ENCODE results near the gene TMTC2.

TMTC2 gene

DNA sequence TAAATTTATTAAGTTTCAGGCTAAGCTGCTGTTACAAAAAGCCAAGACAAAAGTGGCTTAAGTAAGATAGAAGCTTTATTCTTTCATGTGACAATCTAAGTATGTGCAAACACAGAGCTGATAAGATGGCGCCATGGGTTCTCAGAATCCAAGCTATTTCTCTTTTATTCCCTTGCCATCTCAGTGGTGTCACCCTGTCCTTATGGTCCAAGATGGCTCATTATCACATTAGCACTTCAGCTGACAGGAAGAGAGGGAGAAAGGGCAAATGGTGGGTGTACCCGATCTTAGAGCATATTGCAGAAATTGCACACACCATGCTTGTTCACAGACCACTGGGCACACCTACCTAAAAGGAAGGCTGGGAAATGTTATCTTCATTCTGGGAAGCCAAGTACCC lies 211.7 kb downstream of the TMTC2 start:
- DNase-seq, result no peak
- intact Hi-C loops (cut with DNase I), result no loop called here

DNA sequence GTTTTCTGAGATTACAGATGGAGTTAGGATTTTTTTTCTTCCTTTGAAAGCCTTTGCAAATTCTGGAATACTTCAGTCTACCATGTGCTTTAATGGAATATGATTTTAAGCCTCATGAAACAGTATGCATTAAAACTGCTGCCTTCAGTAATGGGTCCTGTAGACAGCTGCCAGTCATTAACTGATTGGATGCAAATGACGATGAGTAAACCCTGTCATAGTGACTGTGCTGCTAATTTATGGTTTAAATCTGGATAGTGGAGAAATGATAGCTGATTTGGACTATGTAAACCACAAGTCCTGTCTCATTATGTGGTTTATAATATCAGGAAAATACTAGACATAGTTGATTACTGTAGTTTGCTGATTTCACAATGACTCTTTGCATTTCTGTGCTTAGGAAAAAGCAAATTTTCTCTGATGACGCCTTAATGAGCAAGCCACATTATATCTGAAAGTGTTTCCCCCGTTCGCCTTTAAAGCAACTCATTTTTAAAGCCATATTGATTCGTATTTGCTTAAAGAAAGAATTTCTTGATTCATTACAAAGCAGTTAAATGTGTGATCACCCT lies 217.6 kb downstream of the TMTC2 start:
- no peak for DNase-seq
- intact Hi-C loops (cut with DNase I), result no loop called here

DNA sequence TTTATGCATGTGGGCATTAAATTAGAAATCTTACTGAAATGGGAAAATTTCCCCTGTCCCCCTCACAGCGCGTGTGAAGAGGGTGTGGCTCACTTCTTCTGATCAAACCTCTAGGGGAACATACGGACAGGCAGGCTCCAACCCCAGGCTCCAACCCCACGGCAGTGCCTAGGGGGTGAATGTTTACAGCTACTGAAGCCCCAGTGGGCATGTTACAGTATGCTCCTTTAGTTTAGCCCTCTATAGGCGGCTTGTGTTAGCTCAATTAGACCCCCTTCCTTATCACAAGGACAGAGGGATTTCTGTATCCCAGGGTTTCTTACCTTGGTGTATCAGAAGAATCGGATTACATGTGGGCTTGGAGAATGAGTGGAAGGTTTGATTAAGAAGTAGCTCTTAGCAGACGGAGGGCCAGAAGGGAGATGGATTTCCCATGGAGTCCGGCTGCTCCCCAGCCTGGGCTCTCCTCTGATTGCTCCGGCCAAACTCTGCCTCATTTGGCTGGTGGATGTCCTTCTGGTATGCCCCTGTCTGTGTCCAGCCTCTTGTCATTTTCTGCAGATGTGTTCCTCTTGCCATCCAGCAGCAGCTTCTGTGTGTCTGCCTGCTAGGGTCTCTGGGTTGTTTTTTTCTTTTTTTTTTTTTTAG lies 223.7 kb downstream of the TMTC2 start:
- intact Hi-C loops (cut with DNase I), result no loop called here
- no peak for DNase-seq

DNA sequence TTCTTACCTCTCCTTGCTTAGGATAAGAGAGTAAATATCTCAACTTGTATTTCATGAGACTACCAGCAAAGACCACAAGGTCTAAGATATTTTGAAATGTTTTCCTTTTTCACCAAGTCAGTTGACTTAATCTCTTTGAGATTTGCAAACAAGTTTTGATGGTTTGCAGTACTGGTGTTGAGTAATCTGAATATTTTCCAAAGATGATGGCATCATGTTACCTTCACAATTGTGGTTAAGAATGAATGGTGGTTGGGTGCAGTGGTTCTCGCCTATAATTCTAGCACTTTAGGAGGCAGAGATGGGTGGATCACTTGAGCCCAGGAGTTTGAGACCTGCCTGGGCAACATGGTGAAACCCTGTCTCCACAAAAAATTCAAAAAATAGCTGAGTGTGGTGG lies 225.7 kb downstream of the TMTC2 start:
- no peak for DNase-seq
- intact Hi-C loops (cut with DNase I), result no loop called here

DNA sequence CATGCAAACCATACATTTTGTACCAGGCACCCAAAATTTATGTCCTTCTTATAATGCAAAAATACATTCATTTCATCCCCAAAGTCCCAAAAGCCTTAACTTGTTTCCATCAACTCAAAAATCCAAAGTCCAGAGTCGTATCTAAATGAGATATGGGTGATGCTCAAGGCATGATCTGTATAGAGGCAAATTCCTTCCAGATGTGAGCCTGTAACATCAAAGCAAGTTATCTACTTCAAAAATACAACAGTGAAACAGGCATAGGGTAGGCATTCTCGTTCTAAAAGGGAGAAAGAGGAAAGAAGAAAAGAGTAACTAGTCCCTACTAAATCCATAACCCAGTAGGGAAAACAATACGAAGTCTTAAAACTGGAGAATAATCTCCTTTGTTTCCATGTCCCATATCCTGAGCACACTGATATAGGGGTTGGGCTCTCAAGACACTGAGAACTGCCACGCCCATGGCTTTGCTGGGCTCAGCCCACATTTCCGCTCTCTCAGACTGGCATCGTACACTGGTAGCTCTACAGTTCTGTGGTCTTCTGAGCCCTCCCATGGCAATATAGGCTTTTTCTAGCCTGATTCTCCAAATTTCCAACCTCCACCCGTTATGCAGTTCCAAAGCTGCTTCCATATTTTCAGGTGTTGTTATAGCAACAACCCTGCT lies 232.8 kb downstream of the TMTC2 start:
- intact Hi-C loops (cut with DNase I), result no loop called here
- DNase-seq, result no peak

DNA sequence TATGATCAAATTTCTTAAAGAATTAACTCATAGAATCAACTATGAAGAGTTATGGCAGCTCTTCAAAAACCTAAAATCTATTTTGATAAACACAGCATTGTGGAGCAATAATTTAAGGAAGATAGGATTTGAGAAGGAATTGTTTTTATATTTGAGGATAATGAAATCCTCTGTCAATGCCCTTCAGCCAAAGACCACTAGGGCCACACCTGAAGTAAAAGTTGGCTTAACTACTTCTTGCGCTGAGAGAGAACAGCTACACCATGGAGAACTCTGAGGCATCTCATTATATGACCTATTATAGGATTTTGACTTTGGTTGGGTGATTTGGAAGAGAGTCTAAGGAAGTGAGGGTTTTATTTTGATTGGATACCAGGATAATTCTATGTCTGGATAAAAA lies 237.2 kb downstream of the TMTC2 start:
- no peak for DNase-seq
- intact Hi-C loops (cut with DNase I), result no loop called here

DNA sequence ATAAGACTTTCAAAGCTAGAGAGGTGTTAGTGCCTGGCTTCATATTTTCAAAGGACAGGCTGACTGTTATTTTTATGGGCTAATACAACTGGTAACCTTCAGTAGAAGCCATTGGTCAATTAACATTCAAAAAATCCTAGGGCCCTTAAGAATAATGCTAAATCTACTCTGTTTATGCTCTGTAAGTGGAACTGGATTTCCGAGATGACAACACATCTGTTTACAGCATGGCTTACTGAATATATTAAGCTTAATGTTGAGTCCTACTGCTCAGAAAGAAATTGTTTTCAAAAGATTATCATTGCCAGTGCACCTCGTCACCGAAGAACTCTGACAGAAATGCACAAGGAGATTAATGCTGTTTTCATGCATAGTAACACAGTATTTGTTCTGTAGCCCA lies 239.9 kb downstream of the TMTC2 start:
- no peak for DNase-seq
- intact Hi-C loops (cut with DNase I), result no loop called here

DNA sequence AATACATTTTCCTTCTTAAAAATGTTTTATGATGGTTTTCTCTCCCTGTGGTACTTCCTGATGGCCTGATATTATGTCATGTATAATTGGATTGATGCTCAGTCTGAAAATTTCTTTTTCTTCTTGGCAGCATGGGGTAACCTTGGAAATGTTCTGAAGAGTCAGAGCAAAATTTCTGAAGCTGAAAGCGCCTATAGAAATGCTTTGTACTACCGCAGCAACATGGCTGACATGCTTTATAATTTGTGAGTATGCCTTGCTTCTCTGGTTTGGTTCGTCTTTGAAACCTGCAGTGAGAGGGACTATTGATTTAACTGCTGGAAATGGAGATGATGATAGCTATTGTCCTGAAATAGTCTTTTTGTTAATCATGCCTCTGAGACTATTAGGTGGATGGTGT lies 243.6 kb downstream of the TMTC2 start:
- intact Hi-C loops (cut with DNase I), result no loop called here
- no peak for DNase-seq

DNA sequence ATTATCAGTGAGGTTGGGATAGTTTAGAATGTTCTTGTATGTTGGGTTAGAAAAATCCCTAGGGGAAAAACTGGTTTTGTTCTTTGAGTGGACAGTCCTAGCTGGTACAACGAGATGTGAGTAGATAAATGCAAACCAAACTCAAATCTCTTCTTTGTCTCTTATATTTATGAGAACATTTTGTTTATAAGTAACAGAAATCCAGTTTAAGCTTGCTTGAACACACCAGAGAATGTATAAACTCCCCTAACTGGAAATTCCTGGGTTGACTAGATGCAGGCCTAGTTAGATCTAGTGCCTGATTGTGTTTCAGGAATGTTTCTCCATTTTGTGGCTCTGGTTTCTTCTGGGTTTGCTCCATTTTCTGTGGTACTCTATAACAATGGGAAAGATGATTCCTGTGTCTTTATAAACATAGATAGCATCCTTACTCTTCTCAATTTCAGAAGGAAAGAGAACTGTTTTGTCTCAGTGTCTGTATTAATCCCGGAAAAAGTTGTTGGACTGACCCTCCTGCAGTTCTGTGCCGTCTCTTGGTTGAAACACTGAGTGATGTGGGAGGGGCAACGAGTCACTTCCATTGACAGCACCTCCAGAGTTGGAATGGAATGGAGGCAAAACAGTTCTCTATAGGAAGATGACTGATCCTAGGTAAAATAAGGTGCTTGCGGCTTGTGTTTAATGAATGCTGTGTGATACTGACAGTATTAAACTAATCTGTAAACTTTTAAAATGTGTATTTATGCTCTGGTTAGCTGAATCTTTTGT lies 244.8 kb downstream of the TMTC2 start:
- DNase-seq, result no peak
- intact Hi-C loops (cut with DNase I), result no loop called here

DNA sequence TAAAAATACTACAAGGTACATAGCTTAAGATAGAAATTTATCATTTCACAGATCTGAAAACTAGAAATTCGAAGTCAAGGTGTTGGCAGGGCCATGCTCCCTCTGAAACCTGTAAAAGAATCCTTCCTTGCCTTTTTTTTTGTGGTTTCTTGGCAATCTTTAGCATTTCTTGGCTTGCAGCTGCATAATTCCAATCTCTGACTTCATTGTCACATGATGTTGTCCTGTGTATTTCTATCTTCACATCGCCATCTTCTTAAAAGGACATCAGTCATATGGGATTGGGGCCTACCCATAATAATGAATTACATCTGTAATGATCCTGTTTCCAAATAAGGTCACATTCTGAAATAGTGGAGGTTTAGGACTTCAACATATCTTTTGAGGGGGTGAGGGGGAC lies 250.4 kb downstream of the TMTC2 start:
- intact Hi-C loops (cut with DNase I), result no loop called here
- no peak for DNase-seq

DNA sequence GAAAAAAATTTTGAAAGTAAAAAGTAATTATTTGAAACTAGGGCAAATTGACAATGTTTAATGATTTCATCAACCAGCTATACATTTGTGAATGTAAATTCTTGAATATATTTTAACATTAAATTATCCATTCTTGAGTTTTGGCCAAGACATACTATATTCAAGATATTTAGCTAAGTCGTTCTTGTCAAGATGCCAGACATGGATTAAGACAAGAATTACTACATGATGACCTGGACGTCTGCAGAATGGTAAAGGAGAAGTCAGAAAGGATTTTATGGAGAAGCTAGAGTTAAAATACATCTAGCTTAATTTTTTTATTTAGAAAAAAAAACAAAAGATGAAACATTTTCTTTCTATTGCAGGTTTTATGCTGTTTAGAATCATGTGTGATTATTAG lies 255.8 kb downstream of the TMTC2 start:
- intact Hi-C loops (cut with DNase I), result no loop called here
- no peak for DNase-seq

DNA sequence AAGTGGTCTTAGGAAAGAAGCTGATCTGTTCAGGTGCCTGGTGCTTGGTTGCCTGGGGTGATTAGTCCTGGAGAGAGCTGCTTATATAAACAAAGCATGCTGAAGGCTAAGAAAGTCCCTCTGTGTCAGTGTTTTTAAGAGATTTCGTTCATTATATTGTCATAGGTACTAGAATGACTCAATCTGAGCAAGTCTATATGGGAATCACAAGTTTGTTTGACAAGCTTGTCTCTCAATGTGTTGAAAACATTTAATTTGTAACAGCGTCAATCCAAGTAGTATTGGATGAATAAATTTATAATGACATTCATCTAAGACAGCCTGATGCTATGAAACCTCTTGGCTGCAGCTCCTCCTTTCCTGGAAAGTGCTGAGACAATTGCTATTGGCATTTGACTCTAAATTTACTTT lies 256.3 kb downstream of the TMTC2 start:
- DNase-seq, result no peak
- intact Hi-C loops (cut with DNase I), result no loop called here

DNA sequence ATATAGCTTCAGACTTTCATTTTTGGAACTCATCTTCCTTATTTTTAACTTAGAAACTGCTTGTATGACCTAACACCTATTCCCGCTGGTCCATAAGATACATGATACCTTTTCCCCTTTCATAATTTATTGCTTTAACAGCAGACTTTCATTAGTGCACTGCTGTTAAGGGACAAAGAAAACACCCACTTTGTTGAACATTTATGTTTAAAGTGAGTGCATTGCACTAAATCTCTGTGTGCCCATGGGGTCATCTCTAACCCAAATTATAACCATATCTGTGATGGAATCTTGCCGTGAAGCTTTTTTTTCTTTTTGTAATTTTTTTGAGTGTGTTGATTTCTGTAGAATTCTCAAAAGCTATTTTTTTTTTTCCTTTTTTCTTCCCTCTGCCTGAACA lies 261.8 kb downstream of the TMTC2 start:
- no peak for DNase-seq
- intact Hi-C loops (cut with DNase I), result no loop called here

DNA sequence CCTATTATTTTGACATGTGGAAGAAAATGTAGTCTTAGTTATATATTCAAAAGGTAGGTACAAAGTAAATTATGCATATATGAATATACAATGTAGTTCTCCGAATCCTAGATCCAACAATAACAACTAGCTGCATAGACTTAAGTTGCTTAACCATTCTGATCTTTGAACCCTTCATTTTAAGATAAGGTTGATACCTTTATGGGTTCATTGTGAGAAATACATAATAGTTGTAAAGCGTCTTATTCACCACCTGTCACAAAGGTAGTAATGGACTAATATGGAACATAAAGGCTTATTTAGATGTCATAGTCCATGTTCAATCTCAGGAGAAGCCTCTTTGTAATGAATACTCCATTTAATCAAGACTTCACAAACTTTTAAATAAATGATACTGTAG lies 263.6 kb downstream of the TMTC2 start:
- intact Hi-C loops (cut with DNase I), result no loop called here
- DNase-seq, result no peak

DNA sequence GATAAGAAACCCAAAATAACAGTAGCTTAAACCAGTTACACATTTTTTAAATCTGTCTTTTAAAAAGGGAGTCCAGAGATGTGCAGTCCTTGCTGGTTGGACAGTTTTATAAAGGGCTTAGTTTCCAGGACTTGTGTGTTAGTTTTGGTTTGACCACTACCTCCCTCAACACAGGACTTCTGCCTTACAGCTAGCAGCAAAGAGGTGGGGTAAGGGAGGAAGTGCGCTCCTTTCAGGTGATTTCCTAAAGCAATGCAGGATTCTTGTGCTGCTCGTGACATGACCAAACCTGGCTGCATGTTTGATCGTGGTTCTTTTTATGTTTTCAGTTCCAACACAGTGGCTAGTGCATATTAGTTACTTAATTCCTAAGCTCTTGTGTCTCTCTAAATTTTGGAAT lies 266.2 kb downstream of the TMTC2 start:
- intact Hi-C loops (cut with DNase I), result no loop called here
- DNase-seq, result no peak

DNA sequence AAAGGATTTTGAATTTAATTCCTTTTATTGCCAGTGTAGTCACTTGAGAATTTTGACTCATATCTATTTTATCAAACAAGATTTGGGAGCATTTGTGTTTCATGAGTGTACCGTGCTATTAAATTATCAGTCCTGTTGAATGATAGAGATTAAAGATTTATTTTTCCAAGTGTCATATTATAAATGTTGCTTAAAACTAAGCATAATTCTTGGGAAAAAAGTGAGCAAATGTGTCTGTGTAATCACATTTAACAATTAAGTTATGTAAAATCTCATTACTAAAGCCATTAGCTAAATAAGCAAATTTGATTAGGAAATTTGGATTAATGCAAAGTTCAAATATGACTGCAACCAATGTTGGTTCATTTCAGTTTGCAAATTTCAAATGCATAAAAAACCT lies 266.7 kb downstream of the TMTC2 start:
- intact Hi-C loops (cut with DNase I), result no loop called here
- DNase-seq, result no peak

DNA sequence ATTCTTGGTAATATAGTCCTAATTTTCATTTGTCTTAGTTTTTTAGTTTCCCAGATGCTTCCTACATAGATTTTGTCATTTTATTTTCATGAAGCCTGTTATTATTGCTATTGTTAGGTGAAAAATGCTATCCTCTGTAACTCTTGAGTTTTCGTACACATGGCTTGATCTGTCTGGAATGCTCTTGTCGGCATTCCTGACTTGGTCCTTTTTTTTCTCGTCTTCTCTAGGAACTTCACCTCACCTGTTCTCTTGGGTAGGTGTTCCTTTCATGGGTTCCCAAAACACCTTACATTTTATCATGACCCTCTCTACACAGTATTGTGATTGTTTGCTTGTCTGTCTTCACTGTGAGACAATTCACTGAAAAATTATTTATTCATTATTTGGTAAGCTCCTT lies 267.4 kb downstream of the TMTC2 start:
- intact Hi-C loops (cut with DNase I), result no loop called here

DNA sequence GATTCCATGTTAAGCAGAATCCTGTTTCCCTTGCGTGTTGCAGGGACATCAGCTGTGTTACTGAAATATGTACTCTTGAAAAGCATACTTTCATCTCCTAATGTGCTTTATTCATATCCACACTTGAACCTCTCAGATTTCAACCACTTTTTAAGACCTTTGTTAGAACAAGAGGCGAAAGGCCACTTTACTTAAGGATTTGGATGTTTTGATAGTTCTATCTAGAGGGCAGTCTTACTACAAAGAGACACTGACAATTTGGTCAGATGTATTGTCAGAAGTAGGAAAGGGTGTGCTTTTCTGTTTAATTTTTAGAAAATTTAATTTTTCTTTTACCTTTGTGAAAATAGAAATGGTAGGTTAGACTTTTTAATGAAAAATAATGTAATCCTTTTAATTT lies 267.9 kb downstream of the TMTC2 start:
- intact Hi-C loops (cut with DNase I), result no loop called here
- no peak for DNase-seq

More for the DNA sequence above, 267.4 kb downstream of the TMTC2 start:
- no peak for DNase-seq

DNA sequence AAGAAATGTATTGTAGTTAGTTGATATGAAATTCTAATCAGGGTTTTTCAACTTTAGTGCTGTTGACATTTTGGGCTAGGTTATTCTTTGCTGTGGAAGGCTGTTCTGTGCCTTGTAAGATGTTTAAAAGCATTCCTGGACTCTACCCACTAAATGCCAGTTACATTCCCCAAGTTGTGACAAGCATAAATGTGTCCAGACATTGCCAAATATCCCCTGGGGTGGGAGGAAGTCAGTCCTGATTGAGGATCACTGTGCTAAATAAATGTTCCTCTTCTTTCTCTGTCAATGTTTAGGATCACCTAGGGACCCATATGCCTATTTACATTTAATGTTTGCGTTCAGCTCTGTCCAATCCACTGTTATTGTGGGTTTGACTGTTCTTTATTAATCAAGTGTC lies 268.3 kb downstream of the TMTC2 start:
- intact Hi-C loops (cut with DNase I), result no loop called here
- no peak for DNase-seq

DNA sequence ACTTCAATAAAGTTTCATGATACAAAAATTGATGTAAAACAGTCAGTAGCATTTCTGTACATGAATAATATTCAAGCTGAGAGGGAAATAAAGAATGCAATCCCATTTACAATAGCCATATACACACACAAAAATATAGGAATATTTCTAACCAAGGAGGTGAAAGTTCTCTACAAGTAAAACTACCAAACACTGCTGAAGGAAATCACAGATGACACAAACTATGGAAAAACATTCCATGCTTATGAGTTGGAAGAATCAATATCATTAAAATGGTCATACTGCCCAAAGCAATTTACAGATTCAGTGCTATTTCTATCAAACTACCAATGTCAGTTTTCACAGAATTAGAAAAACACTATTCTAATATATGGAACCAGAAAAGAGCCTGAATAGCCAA lies 272.3 kb downstream of the TMTC2 start:
- no peak for DNase-seq
- intact Hi-C loops (cut with DNase I), result no loop called here

Measured in head of caudate nucleus (tissue), 42 donors.